Glutamatergic neuron (in vitro differentiated cells): Measurements from ENCODE around the gene FHIT. TPM values are rescaled to one million over a fixed set of nuclear protein-coding genes. Genes with fewer than 3 reads are reported as not detected.

Experiments used
- DNase-seq: peaks from one replicate; pipeline ENCODE4 v3.0.0; 2022
- H3K27ac Mint-ChIP-seq: one replicate; pipeline ENCODE4 v1.8.0; 2020; ENCODE audit warnings: mild to moderate bottlenecking, mixed read lengths, inconsistent platforms; ENCODE audit not compliant: unreplicated experiment
- H3K27me3 Mint-ChIP-seq: one replicate; pipeline ENCODE4 v1.8.0; 2020; ENCODE audit warnings: mild to moderate bottlenecking, moderate library complexity, mixed read lengths, inconsistent platforms; ENCODE audit not compliant: unreplicated experiment
- H3K36me3 Mint-ChIP-seq: one replicate; pipeline ENCODE4 v1.8.0; 2020; ENCODE audit warnings: mild to moderate bottlenecking, mixed read lengths, inconsistent platforms; ENCODE audit not compliant: unreplicated experiment
- H3K4me1 Mint-ChIP-seq: one replicate; pipeline ENCODE4 v1.8.0; 2020; ENCODE audit warnings: mild to moderate bottlenecking, low read depth, mixed read lengths, inconsistent platforms; ENCODE audit not compliant: unreplicated experiment
- H3K4me3 Mint-ChIP-seq: one replicate; pipeline ENCODE4 v1.8.0; 2020; ENCODE audit warnings: mild to moderate bottlenecking, mixed read lengths, inconsistent platforms; ENCODE audit not compliant: unreplicated experiment
- H3K9me3 Mint-ChIP-seq: one replicate; pipeline ENCODE4 v1.8.0; 2020; ENCODE audit warnings: mild to moderate bottlenecking, moderate library complexity, mixed read lengths, inconsistent platforms; ENCODE audit not compliant: unreplicated experiment
- total RNA-seq: library from RNA; stranded (reverse); fragmentation: NEBNext Ultra II Directional; extraction: Animal tissue kit (Norgen Biotek cat#: 25700); gene quantifications from one replicate; pipeline ENCODE4 v1.2.1, GENCODE V29; 2021; ENCODE audit not compliant: unreplicated experiment
- TF ChIP-seq, protein P1 (sequence below): fragments of 200-600 bp; sonication (generic); IDR thresholded peaks from one replicate; pipeline ENCODE4 v1.5.0; 2021; ENCODE audit not compliant: partially characterized antibody, unreplicated experiment

FHIT gene
- total RNA-seq, 1 donor from 2014 or later, result 15.2 TPM

DNA sequence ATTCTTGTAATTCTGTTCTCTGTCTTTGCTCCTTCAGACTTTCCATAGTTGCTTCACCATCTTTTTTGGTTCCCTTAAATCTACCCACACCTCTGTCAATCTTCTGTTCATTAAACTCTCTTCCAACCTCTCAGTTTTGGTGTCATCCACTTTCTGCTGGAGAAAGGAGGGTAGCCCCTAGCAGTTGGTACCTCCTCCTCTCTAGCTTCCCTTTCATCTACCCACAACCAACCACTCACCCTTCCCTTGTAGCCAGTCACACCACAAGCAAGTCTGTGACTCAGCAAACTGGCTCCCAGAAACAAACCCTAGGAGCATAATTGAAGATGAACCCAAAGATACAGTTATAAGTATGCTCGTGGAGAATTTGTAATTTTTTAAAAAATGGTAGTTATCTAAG lies 318.6 kb downstream of the FHIT start:
- H3K4me3 Mint-ChIP-seq, result no peak overlapping the region
- peaks cover 6% of the 10 kb centered on the region for H3K27me3 Mint-ChIP-seq
- H3K36me3 Mint-ChIP-seq, result peaks cover 4% of the 10 kb centered on the region
- peaks cover 9% of the 10 kb centered on the region for H3K4me1 Mint-ChIP-seq
- DNase-seq, result no peak
- TF ChIP-seq, protein P1, sequence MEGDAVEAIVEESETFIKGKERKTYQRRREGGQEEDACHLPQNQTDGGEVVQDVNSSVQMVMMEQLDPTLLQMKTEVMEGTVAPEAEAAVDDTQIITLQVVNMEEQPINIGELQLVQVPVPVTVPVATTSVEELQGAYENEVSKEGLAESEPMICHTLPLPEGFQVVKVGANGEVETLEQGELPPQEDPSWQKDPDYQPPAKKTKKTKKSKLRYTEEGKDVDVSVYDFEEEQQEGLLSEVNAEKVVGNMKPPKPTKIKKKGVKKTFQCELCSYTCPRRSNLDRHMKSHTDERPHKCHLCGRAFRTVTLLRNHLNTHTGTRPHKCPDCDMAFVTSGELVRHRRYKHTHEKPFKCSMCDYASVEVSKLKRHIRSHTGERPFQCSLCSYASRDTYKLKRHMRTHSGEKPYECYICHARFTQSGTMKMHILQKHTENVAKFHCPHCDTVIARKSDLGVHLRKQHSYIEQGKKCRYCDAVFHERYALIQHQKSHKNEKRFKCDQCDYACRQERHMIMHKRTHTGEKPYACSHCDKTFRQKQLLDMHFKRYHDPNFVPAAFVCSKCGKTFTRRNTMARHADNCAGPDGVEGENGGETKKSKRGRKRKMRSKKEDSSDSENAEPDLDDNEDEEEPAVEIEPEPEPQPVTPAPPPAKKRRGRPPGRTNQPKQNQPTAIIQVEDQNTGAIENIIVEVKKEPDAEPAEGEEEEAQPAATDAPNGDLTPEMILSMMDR, result no peak
- H3K9me3 Mint-ChIP-seq, result peaks cover 5% of the 10 kb centered on the region
- H3K27ac Mint-ChIP-seq, result peak overlapping the region; percentile 24

DNA sequence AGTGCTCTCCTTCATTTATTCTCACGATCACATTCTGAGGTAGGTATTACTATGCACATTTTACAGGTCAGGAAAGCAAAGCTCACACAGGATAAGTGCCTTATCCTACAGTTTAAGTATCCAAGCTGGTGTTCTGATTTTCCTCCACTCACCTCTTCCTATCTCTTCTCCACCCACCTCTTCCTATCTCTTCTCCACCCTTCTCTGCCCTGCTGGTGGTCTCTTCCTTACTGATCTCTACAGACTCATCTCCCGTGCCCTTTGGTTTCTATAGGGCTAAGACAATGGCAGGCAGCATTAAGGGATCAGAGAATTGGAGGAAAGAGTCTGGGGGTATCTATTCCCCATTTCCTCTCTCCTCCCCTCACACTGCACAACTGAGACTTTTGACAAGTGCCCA lies 319.1 kb downstream of the FHIT start:
- peaks cover 9% of the 10 kb centered on the region for H3K4me1 Mint-ChIP-seq
- peaks cover 4% of the 10 kb centered on the region for H3K36me3 Mint-ChIP-seq
- TF ChIP-seq, protein P1, result no peak
- H3K27ac Mint-ChIP-seq, result no peak overlapping the region
- no peak for DNase-seq
- H3K27me3 Mint-ChIP-seq, result peaks cover 6% of the 10 kb centered on the region
- no peak overlapping the region for H3K4me3 Mint-ChIP-seq
- peaks cover 5% of the 10 kb centered on the region for H3K9me3 Mint-ChIP-seq

GRCh38 chr3:60931452-60931851 lies 319.8 kb downstream of the FHIT start:
- Mint-ChIP-seq H3K4me1 (peaks cover 9% of the 10 kb centered on the region), H3K27me3 (peaks cover 6% of the 10 kb centered on the region), H3K36me3 (peaks cover 4% of the 10 kb centered on the region), H3K27ac (no peak overlapping the region), H3K4me3 (no peak overlapping the region), H3K9me3 (peaks cover 5% of the 10 kb centered on the region)
- DNase-seq, result no peak
- TF ChIP-seq, protein P1, result no peak

GRCh38 chr3:60920519-60920918 lies 330.7 kb downstream of the FHIT start:
- Mint-ChIP-seq H3K27ac (no peak overlapping the region), H3K27me3 (peaks cover 3% of the 10 kb centered on the region), H3K36me3 (peaks cover 6% of the 10 kb centered on the region), H3K9me3 (no peaks in the 10 kb centered on the region), H3K4me1 (no peaks in the 10 kb centered on the region), H3K4me3 (no peak overlapping the region)
- TF ChIP-seq, protein P1, result no peak
- no peak for DNase-seq

- DNase-seq, result no peak
- H3K4me1 Mint-ChIP-seq, result no peaks in the 10 kb centered on the region
Measured at GRCh38 chr3:60919296-60919695, 332.0 kb downstream of the FHIT start.

More at GRCh38 chr3:60919296-60919695, 332.0 kb downstream of the FHIT start:
- H3K9me3 Mint-ChIP-seq, result no peaks in the 10 kb centered on the region
- TF ChIP-seq, protein P1, result no peak
- H3K27me3 Mint-ChIP-seq, result no peaks in the 10 kb centered on the region
- H3K36me3 Mint-ChIP-seq, result no peaks in the 10 kb centered on the region
- H3K4me3 Mint-ChIP-seq, result no peak overlapping the region
- no peak overlapping the region for H3K27ac Mint-ChIP-seq
